ENCODE data around the gene C3orf22.
"Not testable (repeated sequence)": the region's sequence is repeated elsewhere in the genome, so short reads cannot be mapped to it uniquely, and the experiment has no call there.

Gene C3orf22

GRCh38 chr3:126558336-126559071 lies at the start of gene C3orf22:
C3orf22 (minus strand) TSS chr3:126558932; CDS start chr3:126553390, 5,542 bp downstream.
- no peak for DNase-seq

- DNase-seq, result no peak
These were observed 48.6 kb upstream of the C3orf22 start for GRCh38 chr3:126607214-126607908.

GRCh38 chr3:126606001-126606400 lies 47.3 kb upstream of the C3orf22 start:
- no peak for DNase-seq

- no peak for DNase-seq
These were observed 46.0 kb upstream of the C3orf22 start for GRCh38 chr3:126604691-126605090.

- DNase-seq, result no peak
These were observed 40.4 kb upstream of the C3orf22 start for GRCh38 chr3:126599101-126599500.

GRCh38 chr3:126595479-126595878 lies 36.7 kb upstream of the C3orf22 start:
- DNase-seq, result not testable (repeated sequence)

- DNase-seq, result not testable (repeated sequence)
These were observed 32.8 kb upstream of the C3orf22 start for GRCh38 chr3:126591515-126591914.

GRCh38 chr3:126582311-126582710 lies 23.6 kb upstream of the C3orf22 start:
- peak; percentile 90 for DNase-seq

GRCh38 chr3:126581569-126581968 lies 22.8 kb upstream of the C3orf22 start:
- DNase-seq, result no peak

GRCh38 chr3:126580746-126581145 lies 22.0 kb upstream of the C3orf22 start:
- DNase-seq, result no peak

GRCh38 chr3:126578702-126579101 lies 20.0 kb upstream of the C3orf22 start:
- no peak for DNase-seq

GRCh38 chr3:126577261-126577660 lies 18.5 kb upstream of the C3orf22 start:
- no peak for DNase-seq

GRCh38 chr3:126573492-126574117 lies 14.9 kb upstream of the C3orf22 start:
- no peak for DNase-seq

- no peak for DNase-seq
These were observed 12.3 kb upstream of the C3orf22 start for GRCh38 chr3:126571078-126571477.

GRCh38 chr3:126570103-126570541 lies 11.4 kb upstream of the C3orf22 start:
- no peak for DNase-seq

GRCh38 chr3:126569390-126569975 lies 10.8 kb upstream of the C3orf22 start:
- no peak for DNase-seq

GRCh38 chr3:126568776-126569342 lies 10.1 kb upstream of the C3orf22 start:
- no peak for DNase-seq

- no peak for DNase-seq
These were observed 9.1 kb upstream of the C3orf22 start for GRCh38 chr3:126567696-126568438.

- no peak for DNase-seq
These were observed 4.1 kb upstream of the C3orf22 start for GRCh38 chr3:126562737-126563276.

- no peak for DNase-seq
These were observed 971 bp downstream of the C3orf22 start for GRCh38 chr3:126557761-126558160.

- no peak for DNase-seq
These were observed 1.4 kb downstream of the C3orf22 start for GRCh38 chr3:126557415-126557745.

Measured in NCI-H524 treated with DMSO at 0.1 percent for 48 hours (cell line).